NCI-H524 (cell line): ENCODE results near the gene FAM120B.
A peak's percentile ranks its signal among the peaks of the same experiment; 100 is the strongest.

ENCODE experiments used
- DNase-seq, 2 experiments: peaks; one replicate each; lab custom pipeline; 2025; lab: John Stamatoyannopoulos, UW

Gene FAM120B

GRCh38 chr6:170271771-170272314 lies 34.7 kb upstream of the FAM120B start:
- DNase-seq, result no peak

- DNase-seq, result no peak
These were observed 34.1 kb upstream of the FAM120B start for GRCh38 chr6:170272341-170273065.

DNA sequence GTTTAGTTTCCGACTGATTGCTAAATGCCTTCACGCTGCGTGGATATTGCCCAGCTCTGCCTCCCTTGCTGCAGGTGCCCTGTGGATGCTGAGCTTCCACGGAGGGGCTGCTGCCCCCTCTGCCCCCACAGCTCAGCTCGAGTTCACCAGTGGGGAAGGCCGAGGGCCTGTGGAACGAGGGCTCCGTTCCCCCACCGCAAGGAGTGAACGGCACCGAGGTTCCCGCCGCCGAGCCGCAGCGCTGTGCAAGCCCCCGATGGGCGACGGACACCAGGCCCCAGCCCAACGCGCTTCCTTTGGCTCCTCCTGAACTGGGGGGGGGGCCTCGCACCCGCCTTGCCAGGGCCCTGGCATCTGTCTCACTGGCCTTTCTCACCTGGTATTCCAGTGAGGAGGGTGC lies 33.4 kb upstream of the FAM120B start:
- no peak for DNase-seq

- no peak for DNase-seq
These were observed 32.9 kb upstream of the FAM120B start for GRCh38 chr6:170273681-170274080.

GRCh38 chr6:170274713-170275560 lies 31.6 kb upstream of the FAM120B start:
- no peak for DNase-seq

- DNase-seq, result no peak
These were observed 30.0 kb upstream of the FAM120B start for GRCh38 chr6:170276369-170277057.

- no peak for DNase-seq
These were observed 28.4 kb upstream of the FAM120B start for GRCh38 chr6:170277893-170278742.

DNA sequence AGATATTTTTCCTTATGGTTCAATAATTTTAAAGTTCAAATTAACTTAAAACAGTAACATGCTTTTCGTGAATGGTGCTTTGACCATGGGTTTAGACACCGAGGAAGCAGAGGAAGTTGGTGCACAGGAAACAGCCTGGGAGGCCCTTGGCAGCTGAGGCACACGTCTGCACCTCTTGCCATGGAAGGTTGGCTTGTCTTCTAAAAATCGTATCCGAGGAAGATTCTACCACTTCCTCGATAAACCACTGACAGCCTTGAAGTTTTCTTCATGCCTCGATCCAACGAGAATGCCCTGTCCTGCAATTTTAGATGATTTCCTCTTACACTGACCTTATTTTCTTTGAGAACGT lies 27.8 kb upstream of the FAM120B start:
- no peak for DNase-seq

DNA sequence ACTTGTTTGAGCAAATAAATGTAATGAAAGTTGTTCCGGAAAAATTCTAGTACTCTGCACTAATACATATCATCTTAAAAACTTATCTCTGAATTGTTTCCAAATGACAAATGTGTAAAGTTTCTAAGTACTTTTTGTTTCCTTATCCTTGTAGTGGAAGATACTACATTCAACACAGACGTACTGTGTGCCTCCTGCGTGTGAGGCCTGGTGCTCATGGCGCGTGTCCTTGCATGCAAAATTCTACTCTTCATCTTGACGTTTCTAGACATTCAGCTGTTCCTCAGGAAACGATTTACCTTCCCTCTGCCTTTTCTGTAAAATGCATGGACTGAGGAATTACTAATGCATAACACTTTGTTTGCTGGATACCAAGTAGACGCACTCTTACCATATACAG lies 27.1 kb upstream of the FAM120B start:
- DNase-seq, result no peak

GRCh38 chr6:170279977-170280688 lies 26.4 kb upstream of the FAM120B start:
- peak; percentile 89 to 92 for DNase-seq

DNA sequence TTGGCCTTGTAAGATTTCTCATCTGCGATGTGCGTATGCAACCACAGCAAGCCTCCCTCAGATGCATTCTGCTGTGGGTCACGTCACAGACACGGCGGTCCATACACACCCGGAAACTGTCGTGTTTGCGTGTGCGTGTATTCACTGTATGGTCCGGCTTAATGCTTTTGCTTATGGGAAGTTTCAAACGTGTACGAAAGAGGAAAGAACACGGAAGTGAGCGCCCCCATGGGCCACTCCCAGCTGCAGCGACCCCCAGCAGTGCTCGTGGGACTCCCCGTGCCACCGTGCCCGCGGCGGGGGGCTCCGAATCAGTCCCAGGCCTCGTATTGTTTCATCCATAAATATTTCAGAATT lies 25.9 kb upstream of the FAM120B start:
- no peak for DNase-seq

GRCh38 chr6:170281331-170282292 lies 24.9 kb upstream of the FAM120B start:
- no peak for DNase-seq

DNA sequence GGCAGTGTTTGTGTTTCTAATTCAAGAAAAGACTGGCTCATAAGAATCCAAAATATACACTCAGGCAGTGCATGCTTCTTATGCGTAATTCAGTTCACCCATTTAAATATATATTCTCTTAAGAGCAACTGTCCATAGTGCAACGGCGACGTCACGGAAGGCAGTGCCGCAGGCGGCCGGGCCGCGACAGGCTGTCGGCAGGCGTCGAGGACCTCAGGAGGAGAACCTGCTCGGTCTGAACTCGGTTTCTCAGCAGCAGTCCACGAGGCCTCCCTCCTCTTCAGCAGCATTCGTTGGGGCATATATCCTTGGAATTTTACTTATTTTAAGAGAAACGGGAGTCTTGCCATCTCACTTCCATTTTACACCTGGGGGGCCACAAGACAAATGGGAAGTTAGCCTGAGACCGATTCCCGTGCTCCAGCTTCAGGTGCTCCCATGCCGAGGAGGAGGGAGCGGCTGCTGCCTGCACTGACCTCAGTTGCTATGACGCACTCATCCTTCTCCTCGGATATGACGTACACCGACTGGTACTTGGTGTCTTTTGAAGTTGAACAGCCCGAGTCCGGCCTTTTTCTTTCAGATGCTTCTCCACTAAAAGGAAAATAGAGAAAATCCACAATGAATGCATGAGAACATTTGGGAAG lies 23.9 kb upstream of the FAM120B start:
- no peak for DNase-seq

DNA sequence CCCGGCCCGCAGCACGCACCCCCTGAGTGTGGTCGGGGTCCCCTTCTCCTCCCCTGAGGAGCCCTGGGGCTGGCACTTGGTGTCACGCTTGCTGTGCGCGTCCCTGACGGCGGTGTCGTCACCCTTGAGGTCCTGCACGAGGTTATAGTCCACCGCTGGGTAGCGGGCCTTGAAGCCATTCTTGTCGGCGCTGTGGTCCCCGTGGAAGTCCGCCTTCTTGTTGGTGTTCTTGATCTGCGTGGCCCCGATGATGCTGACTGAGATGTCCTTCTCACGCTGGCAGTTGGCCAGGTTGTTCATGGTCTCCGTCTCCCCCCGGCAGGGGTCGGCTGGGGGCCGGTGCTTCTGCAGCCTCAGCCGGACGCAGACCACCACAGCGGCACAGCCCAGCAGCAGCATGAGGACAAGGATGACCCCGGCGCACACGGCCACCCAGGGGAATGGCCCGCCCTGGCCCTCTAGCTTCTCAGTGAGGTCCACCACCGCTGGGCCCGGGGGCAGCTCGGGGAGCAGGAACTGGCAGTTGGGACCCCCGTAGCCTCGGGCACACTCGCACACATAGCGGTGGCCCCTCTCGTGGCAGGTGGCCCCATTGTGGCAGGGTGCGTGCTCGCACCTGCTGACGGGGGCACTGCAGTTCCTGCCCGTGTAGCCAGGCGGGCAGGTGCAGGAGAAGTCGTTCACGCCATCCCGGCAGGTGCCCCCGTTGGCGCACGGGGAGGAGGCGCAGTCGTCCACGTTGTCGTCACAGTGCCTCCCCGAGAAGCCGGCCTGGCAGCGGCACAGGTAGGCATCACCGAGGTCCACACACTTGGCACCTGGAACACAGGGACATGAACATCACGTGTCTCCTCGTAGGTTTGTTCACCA lies 23.1 kb upstream of the FAM120B start:
- DNase-seq, result no peak

GRCh38 chr6:170284126-170284773 lies 22.3 kb upstream of the FAM120B start:
- no peak for DNase-seq

GRCh38 chr6:170284866-170285469 lies 21.6 kb upstream of the FAM120B start:
- no peak for DNase-seq

GRCh38 chr6:170285482-170285881 lies 21.1 kb upstream of the FAM120B start:
- peak in 1 of 2 experiments; percentile 15 for DNase-seq
